ENCODE measurements around the gene TSC1. TPM values are rescaled to one million over a fixed set of nuclear protein-coding genes. Genes with fewer than 3 reads are reported as not detected.

The TSC1 gene
- total RNA-seq, 4 donors from 2014 or later = 48.4 to 206 (median 92.3) TPM

DNA sequence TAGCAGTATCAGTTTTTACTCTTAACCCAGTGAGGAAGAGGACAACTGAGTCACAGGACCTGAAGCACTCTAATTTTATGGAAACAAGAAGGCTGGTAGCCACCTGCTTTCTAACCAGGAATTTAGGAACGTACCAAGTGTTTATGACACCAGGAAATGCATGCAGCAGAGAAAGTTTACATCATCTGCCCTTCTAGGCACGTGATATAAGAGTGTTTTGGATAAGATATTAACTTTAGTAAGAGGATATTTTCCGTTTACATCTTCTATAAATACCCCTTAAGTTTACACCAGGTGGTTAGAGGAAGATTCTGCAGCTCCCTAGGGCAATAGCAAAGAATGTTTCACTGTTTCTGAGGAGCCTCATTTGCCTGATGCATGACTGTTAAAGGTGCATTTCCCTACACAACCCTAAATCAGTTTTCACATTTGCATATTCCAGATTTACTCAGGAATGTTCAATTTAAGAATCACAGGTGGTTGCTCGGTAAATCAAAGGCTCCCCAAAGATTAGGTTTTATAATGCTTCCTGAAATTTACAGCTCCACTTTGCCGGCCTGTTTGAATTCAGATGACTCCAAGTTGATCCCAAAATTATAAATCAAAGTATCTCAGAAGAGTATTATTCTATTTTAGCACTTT is 1.8 kb downstream of the TSC1 start:
- H3K4me3 ChIP-seq = peak overlapping the region in 1 of 4 donors; percentile 98
- TF ChIP-seq POLR2A (IDR thresholded peaks at IDR 0.05) (no peak), POLR2AphosphoS5 (IDR thresholded peaks at IDR 0.05) (peak in 1 of 3 donors; percentile 19)
- H3K27ac ChIP-seq = peak overlapping the region in 3 of 4 donors; percentile 20 to 87 (median 21)
- H3K9me3 ChIP-seq = no peaks in the 10 kb centered on the region
- H3K4me1 ChIP-seq = peaks cover 0 to 27% (median 25%) of the 10 kb centered on the region in 4 donors
- H3K27me3 ChIP-seq = no peaks in the 10 kb centered on the region
- intact Hi-C loops (cut with DNase I; ENCODE audit: low total_unique reads) = no loop called here
- WGBS, 2 donors (ENCODE audit: low coverage in 1 of 2) = 21 to 30% methylated on average over 5 of the region's 5 CpGs
- no peak for DNase-seq
- in situ Hi-C loops (cut with MboI; ENCODE audit: low pct_ligation_motif_present in 1 of 4, low pct_unique_long_range_greater_than_20kb in 1 of 4, low sequenced_read_pairs in 3 of 4) = no loop called here
- no peaks in the 10 kb centered on the region for H3K36me3 ChIP-seq

DNA sequence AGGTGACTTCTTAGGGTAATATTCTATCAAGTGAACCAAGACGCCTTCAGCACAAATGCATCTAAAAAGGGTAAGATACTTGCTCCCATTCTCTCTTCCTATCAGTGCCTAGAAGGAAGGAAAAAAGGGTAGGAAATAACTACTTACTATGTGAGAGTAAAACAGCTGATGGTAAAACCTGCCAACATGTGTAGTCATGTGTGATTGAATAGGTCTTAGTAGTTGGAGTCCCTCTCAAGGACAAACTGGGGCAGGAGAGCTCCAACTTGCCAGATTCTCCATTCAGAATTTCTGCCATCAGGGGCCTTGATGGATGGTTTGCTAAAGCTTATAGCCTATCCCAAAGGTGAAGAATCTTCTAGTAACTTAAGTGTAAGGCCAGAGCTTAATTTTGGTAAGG is 5.2 kb downstream of the TSC1 start:
- H3K27ac ChIP-seq = no peak overlapping the region
- H3K4me1 ChIP-seq = peaks cover 0 to 22% (median 20%) of the 10 kb centered on the region in 4 donors
- WGBS, 2 donors (ENCODE audit: low coverage in 1 of 2) = 85 to 86% methylated on average over 1 of the region's 1 CpG
- intact Hi-C loops (cut with DNase I; ENCODE audit: low total_unique reads) (no loop called here), in situ Hi-C loops (cut with MboI; ENCODE audit: low pct_ligation_motif_present in 1 of 4, low pct_unique_long_range_greater_than_20kb in 1 of 4, low sequenced_read_pairs in 3 of 4) (no loop called here)
- no peaks in the 10 kb centered on the region for H3K27me3 ChIP-seq
- DNase-seq = no peak
- TF ChIP-seq EP300 (IDR thresholded peaks at IDR 0.05; ENCODE audit: low read depth) (no peak), POLR2AphosphoS5 (IDR thresholded peaks at IDR 0.05) (no peak), POLR2A (IDR thresholded peaks at IDR 0.05) (no peak)
- TF ChIP-seq, protein P1, sequence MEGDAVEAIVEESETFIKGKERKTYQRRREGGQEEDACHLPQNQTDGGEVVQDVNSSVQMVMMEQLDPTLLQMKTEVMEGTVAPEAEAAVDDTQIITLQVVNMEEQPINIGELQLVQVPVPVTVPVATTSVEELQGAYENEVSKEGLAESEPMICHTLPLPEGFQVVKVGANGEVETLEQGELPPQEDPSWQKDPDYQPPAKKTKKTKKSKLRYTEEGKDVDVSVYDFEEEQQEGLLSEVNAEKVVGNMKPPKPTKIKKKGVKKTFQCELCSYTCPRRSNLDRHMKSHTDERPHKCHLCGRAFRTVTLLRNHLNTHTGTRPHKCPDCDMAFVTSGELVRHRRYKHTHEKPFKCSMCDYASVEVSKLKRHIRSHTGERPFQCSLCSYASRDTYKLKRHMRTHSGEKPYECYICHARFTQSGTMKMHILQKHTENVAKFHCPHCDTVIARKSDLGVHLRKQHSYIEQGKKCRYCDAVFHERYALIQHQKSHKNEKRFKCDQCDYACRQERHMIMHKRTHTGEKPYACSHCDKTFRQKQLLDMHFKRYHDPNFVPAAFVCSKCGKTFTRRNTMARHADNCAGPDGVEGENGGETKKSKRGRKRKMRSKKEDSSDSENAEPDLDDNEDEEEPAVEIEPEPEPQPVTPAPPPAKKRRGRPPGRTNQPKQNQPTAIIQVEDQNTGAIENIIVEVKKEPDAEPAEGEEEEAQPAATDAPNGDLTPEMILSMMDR (IDR thresholded peaks at IDR 0.05) = no peak
- H3K4me3 ChIP-seq = no peak overlapping the region
- H3K36me3 ChIP-seq = no peaks in the 10 kb centered on the region
- no peaks in the 10 kb centered on the region for H3K9me3 ChIP-seq

DNA sequence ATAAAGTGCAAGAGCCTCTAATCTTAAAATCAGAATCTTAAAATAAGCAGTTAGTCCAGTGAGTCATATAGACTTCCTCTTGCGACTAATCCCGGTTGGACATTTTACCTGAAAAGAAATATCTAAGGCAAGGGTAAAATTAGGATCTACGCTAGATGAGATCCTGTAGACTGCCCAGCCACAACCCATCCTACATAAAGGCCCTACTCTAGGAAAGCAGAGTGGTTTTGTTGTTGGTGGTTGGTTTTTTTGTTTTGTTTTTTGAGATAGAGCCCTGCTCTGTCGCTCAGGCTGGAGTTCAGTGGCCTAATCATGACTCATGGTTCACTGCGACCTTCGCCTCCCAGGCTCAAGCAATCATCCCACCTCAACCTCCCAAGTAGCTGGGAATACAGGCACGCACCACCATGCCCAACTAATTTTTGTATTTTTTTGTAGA is 6.9 kb downstream of the TSC1 start:
- no peaks in the 10 kb centered on the region for H3K27me3 ChIP-seq
- TF ChIP-seq POLR2AphosphoS5 (IDR thresholded peaks at IDR 0.05) (no peak), POLR2A (IDR thresholded peaks at IDR 0.05) (no peak), EP300 (IDR thresholded peaks at IDR 0.05; ENCODE audit: low read depth) (no peak)
- TF ChIP-seq, protein P1 (IDR thresholded peaks at IDR 0.05) = no peak
- no peak overlapping the region for H3K4me3 ChIP-seq
- H3K36me3 ChIP-seq = no peaks in the 10 kb centered on the region
- no peaks in the 10 kb centered on the region for H3K9me3 ChIP-seq
- 89 to 90% methylated on average over 3 to 7 of the region's 7 CpGs for WGBS, 2 donors (ENCODE audit: low coverage in 1 of 2)
- no peak overlapping the region for H3K27ac ChIP-seq
- H3K4me1 ChIP-seq = peaks cover 0 to 8% (median 5%) of the 10 kb centered on the region in 4 donors
- intact Hi-C loops (cut with DNase I; ENCODE audit: low total_unique reads) (no loop called here), in situ Hi-C loops (cut with MboI; ENCODE audit: low pct_ligation_motif_present in 1 of 4, low pct_unique_long_range_greater_than_20kb in 1 of 4, low sequenced_read_pairs in 3 of 4) (no loop called here)
- no peak for DNase-seq

DNA sequence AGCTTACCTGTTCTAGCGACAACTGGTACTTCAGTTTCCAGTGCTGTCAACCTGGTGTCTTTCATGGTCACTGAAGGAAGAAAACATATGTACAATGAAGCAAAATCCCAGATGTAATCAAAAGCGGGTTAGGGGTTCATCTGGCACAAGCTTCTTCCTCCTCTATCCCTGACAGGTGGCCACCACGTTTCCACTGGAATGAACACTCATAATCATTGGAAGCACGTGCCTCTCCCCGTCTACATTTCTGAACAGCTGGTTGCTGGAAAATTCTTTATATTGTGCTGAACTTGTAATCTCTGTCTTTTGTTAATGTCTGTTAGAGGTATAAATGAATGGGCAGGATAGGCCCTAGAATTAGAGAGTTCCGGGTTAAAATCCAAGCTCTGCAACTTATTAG is 9.4 kb downstream of the TSC1 start:
- 71 to 84% methylated on average over 5 to 6 of the region's 6 CpGs for WGBS, 2 donors (ENCODE audit: low coverage in 1 of 2)
- in situ Hi-C loops (cut with MboI; ENCODE audit: low pct_ligation_motif_present in 1 of 4, low pct_unique_long_range_greater_than_20kb in 1 of 4, low sequenced_read_pairs in 3 of 4) = no loop called here

More for the DNA sequence above, 9.4 kb downstream of the TSC1 start:
- no peak for DNase-seq
- Histone ChIP-seq H3K36me3 (no peaks in the 10 kb centered on the region), H3K4me3 (no peak overlapping the region), H3K9me3 (no peaks in the 10 kb centered on the region), H3K4me1 (no peaks in the 10 kb centered on the region), H3K27ac (no peak overlapping the region), H3K27me3 (no peaks in the 10 kb centered on the region)
- TF ChIP-seq EP300 (IDR thresholded peaks at IDR 0.05; ENCODE audit: low read depth) (no peak), POLR2A (IDR thresholded peaks at IDR 0.05) (no peak), POLR2AphosphoS5 (IDR thresholded peaks at IDR 0.05) (no peak)
- TF ChIP-seq, protein P1 (IDR thresholded peaks at IDR 0.05) = no peak
- intact Hi-C loops (cut with DNase I; ENCODE audit: low total_unique reads) = no loop called here

All from transverse colon (tissue), 4 donors.